Erythroblast (primary cell): Measurements from ENCODE around the gene TBCK.

Experiments used
- GATA1 ChIP-seq: IDR thresholded peaks from 2 replicates; pipeline ENCODE4 v1.6.1; 2011; ENCODE audit warnings: low read depth, mild to moderate bottlenecking, control low read depth, low read length, moderate library complexity
- POLR2A ChIP-seq: IDR thresholded peaks from 2 replicates; pipeline ENCODE4 v1.6.1; 2011; ENCODE audit warnings: mild to moderate bottlenecking, low read length

DNA sequence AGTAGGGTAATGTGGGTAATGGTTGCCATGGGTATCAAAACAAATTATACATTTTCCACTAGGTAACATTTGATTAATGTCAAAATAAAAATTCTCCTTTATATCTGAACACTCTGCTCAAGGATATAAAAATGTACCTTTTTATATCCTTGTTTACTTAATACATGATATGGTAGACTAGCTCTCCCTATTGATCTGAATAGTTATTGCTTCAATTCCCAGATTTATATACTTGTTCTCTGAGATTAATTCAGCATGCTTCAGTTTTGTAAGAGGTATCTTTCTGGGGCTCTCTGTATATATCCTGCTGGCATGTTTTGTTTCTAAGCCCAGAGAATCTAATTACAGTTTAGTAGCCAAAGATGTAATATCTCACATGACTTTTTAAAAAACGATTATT lies 251.0 kb downstream of the TBCK start:
- TF ChIP-seq POLR2A (no peak), GATA1 (no peak)
